ENCODE results near the gene ZMYND11.
"Not testable (repeated sequence)": the region's sequence is repeated elsewhere in the genome, so short reads cannot be mapped to it uniquely, and the experiment has no call there.

The ZMYND11 gene

GRCh38 chr10:235915-236314 is 100.7 kb downstream of the ZMYND11 start:
- no peaks in the 10 kb centered on the region for H3K36me3 Mint-ChIP-seq
- H3K27me3 Mint-ChIP-seq = no peaks in the 10 kb centered on the region
- H3K4me1 Mint-ChIP-seq (ENCODE audit: low read depth) = peaks cover 10% of the 10 kb centered on the region
- H3K27ac Mint-ChIP-seq = no peak overlapping the region
- no peak overlapping the region for H3K4me3 Mint-ChIP-seq
- H3K9me3 Mint-ChIP-seq (ENCODE audit: low read depth) = no peaks in the 10 kb centered on the region

GRCh38 chr10:239109-239508 is 103.9 kb downstream of the ZMYND11 start:
- no peak overlapping the region for H3K4me3 Mint-ChIP-seq

GRCh38 chr10:241451-241850 is 106.2 kb downstream of the ZMYND11 start:
- Mint-ChIP-seq H3K27me3 (no peaks in the 10 kb centered on the region), H3K4me3 (no peak overlapping the region), H3K36me3 (peaks cover 3% of the 10 kb centered on the region), H3K9me3 (ENCODE audit: low read depth) (no peaks in the 10 kb centered on the region), H3K27ac (no peak overlapping the region), H3K4me1 (ENCODE audit: low read depth) (no peaks in the 10 kb centered on the region)

More at GRCh38 chr10:239109-239508, 103.9 kb downstream of the ZMYND11 start:
- no peaks in the 10 kb centered on the region for H3K9me3 Mint-ChIP-seq (ENCODE audit: low read depth)
- no peak overlapping the region for H3K27ac Mint-ChIP-seq
- no peaks in the 10 kb centered on the region for H3K27me3 Mint-ChIP-seq
- H3K4me1 Mint-ChIP-seq (ENCODE audit: low read depth) = no peaks in the 10 kb centered on the region
- no peaks in the 10 kb centered on the region for H3K36me3 Mint-ChIP-seq

- H3K36me3 Mint-ChIP-seq = peaks cover 9% of the 10 kb centered on the region
- no peaks in the 10 kb centered on the region for H3K27me3 Mint-ChIP-seq
- no peak overlapping the region for H3K27ac Mint-ChIP-seq
- H3K4me1 Mint-ChIP-seq (ENCODE audit: low read depth) = no peaks in the 10 kb centered on the region
- no peak overlapping the region for H3K4me3 Mint-ChIP-seq
- no peaks in the 10 kb centered on the region for H3K9me3 Mint-ChIP-seq (ENCODE audit: low read depth)
These were observed 106.8 kb downstream of the ZMYND11 start for GRCh38 chr10:241966-242643.

- Mint-ChIP-seq H3K36me3 (peaks cover 11% of the 10 kb centered on the region), H3K9me3 (ENCODE audit: low read depth) (no peaks in the 10 kb centered on the region), H3K27ac (peak overlapping the region; percentile 41), H3K4me3 (no peak overlapping the region), H3K27me3 (no peaks in the 10 kb centered on the region), H3K4me1 (ENCODE audit: low read depth) (no peaks in the 10 kb centered on the region)
These were observed 109.0 kb downstream of the ZMYND11 start for GRCh38 chr10:244227-244626.

- Mint-ChIP-seq H3K27ac (no peak overlapping the region), H3K36me3 (peaks cover 13% of the 10 kb centered on the region), H3K27me3 (no peaks in the 10 kb centered on the region), H3K4me1 (ENCODE audit: low read depth) (no peaks in the 10 kb centered on the region), H3K9me3 (ENCODE audit: low read depth) (no peaks in the 10 kb centered on the region), H3K4me3 (no peak overlapping the region)
These were observed 111.2 kb downstream of the ZMYND11 start for GRCh38 chr10:246431-246830.

GRCh38 chr10:247480-247879 is 112.2 kb downstream of the ZMYND11 start:
- no peaks in the 10 kb centered on the region for H3K27me3 Mint-ChIP-seq
- no peak overlapping the region for H3K4me3 Mint-ChIP-seq
- peaks cover 13% of the 10 kb centered on the region for H3K36me3 Mint-ChIP-seq
- no peak overlapping the region for H3K27ac Mint-ChIP-seq
- no peaks in the 10 kb centered on the region for H3K4me1 Mint-ChIP-seq (ENCODE audit: low read depth)
- no peaks in the 10 kb centered on the region for H3K9me3 Mint-ChIP-seq (ENCODE audit: low read depth)

- H3K4me1 Mint-ChIP-seq (ENCODE audit: low read depth) = no peaks in the 10 kb centered on the region
These were observed 113.1 kb downstream of the ZMYND11 start for GRCh38 chr10:248307-248706.

GRCh38 chr10:251982-252582 is 116.8 kb downstream of the ZMYND11 start:
- Mint-ChIP-seq H3K36me3 (peaks cover 14% of the 10 kb centered on the region), H3K27ac (no peak overlapping the region), H3K9me3 (ENCODE audit: low read depth) (no peaks in the 10 kb centered on the region), H3K4me3 (no peak overlapping the region), H3K4me1 (ENCODE audit: low read depth) (no peaks in the 10 kb centered on the region), H3K27me3 (no peaks in the 10 kb centered on the region)

More at GRCh38 chr10:248307-248706, 113.1 kb downstream of the ZMYND11 start:
- no peaks in the 10 kb centered on the region for H3K9me3 Mint-ChIP-seq (ENCODE audit: low read depth)
- peaks cover 16% of the 10 kb centered on the region for H3K36me3 Mint-ChIP-seq
- no peak overlapping the region for H3K4me3 Mint-ChIP-seq
- H3K27me3 Mint-ChIP-seq = no peaks in the 10 kb centered on the region
- no peak overlapping the region for H3K27ac Mint-ChIP-seq

GRCh38 chr10:260819-261429 is 125.7 kb downstream of the ZMYND11 start:
- Mint-ChIP-seq H3K27ac (no peak overlapping the region), H3K36me3 (no peaks in the 10 kb centered on the region), H3K9me3 (ENCODE audit: low read depth) (no peaks in the 10 kb centered on the region), H3K4me3 (no peak overlapping the region), H3K27me3 (no peaks in the 10 kb centered on the region), H3K4me1 (ENCODE audit: low read depth) (no peaks in the 10 kb centered on the region)

- H3K27me3 Mint-ChIP-seq = not testable (repeated sequence)
These were observed 129.2 kb downstream of the ZMYND11 start for GRCh38 chr10:264160-265073.

GRCh38 chr10:265074-265440 is 129.8 kb downstream of the ZMYND11 start:
- not testable (repeated sequence) for H3K27ac Mint-ChIP-seq; H3K9me3 Mint-ChIP-seq (ENCODE audit: low read depth); H3K4me1 Mint-ChIP-seq (ENCODE audit: low read depth); H3K27me3 Mint-ChIP-seq; H3K36me3 Mint-ChIP-seq; H3K4me3 Mint-ChIP-seq

More at GRCh38 chr10:264160-265073, 129.2 kb downstream of the ZMYND11 start:
- H3K9me3 Mint-ChIP-seq (ENCODE audit: low read depth); H3K27ac Mint-ChIP-seq; H3K4me1 Mint-ChIP-seq (ENCODE audit: low read depth); H3K4me3 Mint-ChIP-seq; H3K36me3 Mint-ChIP-seq: not testable (repeated sequence)

- H3K27ac Mint-ChIP-seq; H3K4me1 Mint-ChIP-seq (ENCODE audit: low read depth); H3K27me3 Mint-ChIP-seq; H3K36me3 Mint-ChIP-seq; H3K9me3 Mint-ChIP-seq (ENCODE audit: low read depth); H3K4me3 Mint-ChIP-seq: not testable (repeated sequence)
These were observed 130.7 kb downstream of the ZMYND11 start for GRCh38 chr10:265816-266588.

- no peaks in the 10 kb centered on the region for H3K4me1 Mint-ChIP-seq (ENCODE audit: low read depth)
- H3K4me3 Mint-ChIP-seq = no peak overlapping the region
- no peak overlapping the region for H3K27ac Mint-ChIP-seq
- H3K27me3 Mint-ChIP-seq = no peaks in the 10 kb centered on the region
- no peaks in the 10 kb centered on the region for H3K36me3 Mint-ChIP-seq
- H3K9me3 Mint-ChIP-seq (ENCODE audit: low read depth) = no peaks in the 10 kb centered on the region
These were observed 131.7 kb downstream of the ZMYND11 start for GRCh38 chr10:266974-267425.

All from activated naive CD8-positive, alpha-beta T cell (primary cell).